HepG2 (cell line): ENCODE results near the gene SPX. TPM values are rescaled to one million over a fixed set of nuclear protein-coding genes. Genes with fewer than 3 reads are reported as not detected.

ENCODE experiments used
- ZBTB38 ChIP-seq: sonication (generic); formaldehyde crosslinking; IDR thresholded peaks from 2 replicates; pipeline ENCODE4 v1.5.1; 2020; ENCODE audit warnings: mild to moderate bottlenecking, missing genetic modification reagents
- ZNF414 ChIP-seq: sonication (generic); formaldehyde crosslinking; IDR thresholded peaks from 2 replicates; pipeline ENCODE4 v1.5.0; 2020; ENCODE audit warnings: missing genetic modification reagents
- polyA plus RNA-seq, 8 experiments: library from polyadenylated mRNA; depleted of rRNA in 3 of 8; stranded (reverse) in 7 of 8; unstranded in 1 of 8; fragments of >200 nt; fragmentation: Illumina TruSeq in 4 of 8; extraction: Trizol in 4 of 8; gene quantifications; 2 replicates each; pipeline versions ENCODE4 v1.2.1 to v1.2.3, GENCODE V29; 2011 to 2016; ENCODE audit warnings: low read depth in 4 of 8, missing spikeins in 1 of 8, mixed read lengths in 1 of 8; ENCODE audit not compliant: insufficient read depth in 1 of 8
- total RNA-seq, 5 experiments: library from RNA; depleted of rRNA; stranded (reverse); fragments of >200 nt; fragmentation: Illumina TruSeq; extraction: Trizol; gene quantifications; 2 replicates each; pipeline ENCODE4 v1.2.3, GENCODE V29; 2016; ENCODE audit warnings: low read depth in 1 of 5
- TF ChIP-seq, protein P1 (sequence below): sonication (generic); formaldehyde crosslinking; IDR thresholded peaks from one replicate; pipeline ENCODE4 v1.5.1; 2020; ENCODE audit warnings: mild to moderate bottlenecking, missing genetic modification reagents; ENCODE audit errors: not compliant biosample characterization

Gene SPX
- total and polyA plus RNA-seq, 2 of the 13 experiments (the other 11 are each of a cell fraction or from before 2014, with no cell fraction given): 0.07 to 0.16 TPM

DNA sequence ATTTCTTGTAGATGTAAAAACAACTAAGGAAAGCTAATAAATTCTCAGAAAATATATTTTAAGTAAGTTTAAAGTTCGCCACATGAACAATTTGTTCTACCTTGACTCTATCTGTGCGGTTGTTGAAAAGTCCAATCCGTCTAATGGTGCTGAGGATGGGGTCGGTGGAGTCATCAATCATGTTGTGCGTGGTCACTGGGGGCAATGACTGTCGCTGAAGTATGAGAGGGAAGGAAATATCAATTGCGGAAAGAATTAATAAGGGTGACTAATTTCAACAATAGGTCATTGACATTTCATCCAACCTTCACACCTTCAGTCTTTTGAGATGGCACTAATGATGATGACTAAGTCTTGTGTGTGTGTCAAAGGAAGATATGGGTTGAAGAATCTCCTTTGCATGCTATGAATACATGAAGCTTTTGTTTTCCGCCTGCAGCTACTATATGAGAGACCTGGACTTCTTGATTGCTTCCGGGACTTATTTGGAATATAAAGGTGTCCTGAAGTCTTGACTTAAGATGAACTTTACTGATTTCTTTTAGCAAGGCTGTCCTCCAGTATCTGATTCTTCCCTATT is 32.1 kb downstream of the SPX start (continued):
- TF ChIP-seq, protein P1, sequence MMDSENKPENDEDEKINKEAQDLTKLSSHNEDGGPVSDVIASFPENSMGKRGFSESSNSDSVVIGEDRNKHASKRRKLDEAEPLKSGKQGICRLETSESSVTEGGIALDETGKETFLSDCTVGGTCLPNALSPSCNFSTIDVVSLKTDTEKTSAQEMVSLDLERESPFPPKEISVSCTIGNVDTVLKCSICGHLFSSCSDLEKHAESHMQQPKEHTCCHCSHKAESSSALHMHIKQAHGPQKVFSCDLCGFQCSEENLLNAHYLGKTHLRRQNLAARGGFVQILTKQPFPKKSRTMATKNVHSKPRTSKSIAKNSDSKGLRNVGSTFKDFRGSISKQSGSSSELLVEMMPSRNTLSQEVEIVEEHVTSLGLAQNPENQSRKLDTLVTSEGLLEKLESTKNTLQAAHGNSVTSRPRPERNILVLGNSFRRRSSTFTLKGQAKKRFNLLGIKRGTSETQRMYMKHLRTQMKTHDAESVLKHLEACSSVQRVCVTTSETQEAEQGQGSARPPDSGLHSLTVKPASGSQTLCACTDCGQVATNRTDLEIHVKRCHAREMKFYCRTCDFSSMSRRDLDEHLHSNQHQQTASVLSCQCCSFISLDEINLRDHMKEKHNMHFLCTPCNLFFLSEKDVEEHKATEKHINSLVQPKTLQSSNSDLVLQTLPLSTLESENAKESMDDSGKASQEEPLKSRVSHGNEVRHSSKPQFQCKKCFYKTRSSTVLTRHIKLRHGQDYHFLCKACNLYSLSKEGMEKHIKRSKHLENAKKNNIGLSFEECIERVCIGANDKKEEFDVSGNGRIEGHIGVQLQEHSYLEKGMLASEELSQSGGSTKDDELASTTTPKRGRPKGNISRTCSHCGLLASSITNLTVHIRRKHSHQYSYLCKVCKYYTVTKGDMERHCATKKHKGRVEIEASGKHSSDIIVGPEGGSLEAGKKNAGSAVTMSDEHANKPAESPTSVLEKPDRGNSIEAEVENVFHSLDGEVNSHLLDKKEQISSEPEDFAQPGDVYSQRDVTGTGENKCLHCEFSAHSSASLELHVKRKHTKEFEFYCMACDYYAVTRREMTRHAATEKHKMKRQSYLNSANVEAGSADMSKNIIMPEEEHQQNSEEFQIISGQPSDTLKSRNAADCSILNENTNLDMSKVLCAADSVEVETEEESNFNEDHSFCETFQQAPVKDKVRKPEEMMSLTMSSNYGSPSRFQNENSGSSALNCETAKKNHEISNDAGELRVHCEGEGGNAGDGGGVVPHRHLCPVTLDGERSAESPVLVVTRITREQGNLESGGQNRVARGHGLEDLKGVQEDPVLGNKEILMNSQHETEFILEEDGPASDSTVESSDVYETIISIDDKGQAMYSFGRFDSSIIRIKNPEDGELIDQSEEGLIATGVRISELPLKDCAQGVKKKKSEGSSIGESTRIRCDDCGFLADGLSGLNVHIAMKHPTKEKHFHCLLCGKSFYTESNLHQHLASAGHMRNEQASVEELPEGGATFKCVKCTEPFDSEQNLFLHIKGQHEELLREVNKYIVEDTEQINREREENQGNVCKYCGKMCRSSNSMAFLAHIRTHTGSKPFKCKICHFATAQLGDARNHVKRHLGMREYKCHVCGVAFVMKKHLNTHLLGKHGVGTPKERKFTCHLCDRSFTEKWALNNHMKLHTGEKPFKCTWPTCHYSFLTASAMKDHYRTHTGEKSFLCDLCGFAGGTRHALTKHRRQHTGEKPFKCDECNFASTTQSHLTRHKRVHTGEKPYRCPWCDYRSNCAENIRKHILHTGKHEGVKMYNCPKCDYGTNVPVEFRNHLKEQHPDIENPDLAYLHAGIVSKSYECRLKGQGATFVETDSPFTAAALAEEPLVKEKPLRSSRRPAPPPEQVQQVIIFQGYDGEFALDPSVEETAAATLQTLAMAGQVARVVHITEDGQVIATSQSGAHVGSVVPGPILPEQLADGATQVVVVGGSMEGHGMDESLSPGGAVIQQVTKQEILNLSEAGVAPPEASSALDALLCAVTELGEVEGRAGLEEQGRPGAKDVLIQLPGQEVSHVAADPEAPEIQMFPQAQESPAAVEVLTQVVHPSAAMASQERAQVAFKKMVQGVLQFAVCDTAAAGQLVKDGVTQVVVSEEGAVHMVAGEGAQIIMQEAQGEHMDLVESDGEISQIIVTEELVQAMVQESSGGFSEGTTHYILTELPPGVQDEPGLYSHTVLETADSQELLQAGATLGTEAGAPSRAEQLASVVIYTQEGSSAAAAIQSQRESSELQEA (CRISPR knock-in tag): no peak
- TF ChIP-seq ZNF414 (CRISPR knock-in tag): no peak
- no peak for TF ChIP-seq ZBTB38 (CRISPR knock-in tag)
